ENCODE results near the gene DRD4.

DRD4 gene

DNA sequence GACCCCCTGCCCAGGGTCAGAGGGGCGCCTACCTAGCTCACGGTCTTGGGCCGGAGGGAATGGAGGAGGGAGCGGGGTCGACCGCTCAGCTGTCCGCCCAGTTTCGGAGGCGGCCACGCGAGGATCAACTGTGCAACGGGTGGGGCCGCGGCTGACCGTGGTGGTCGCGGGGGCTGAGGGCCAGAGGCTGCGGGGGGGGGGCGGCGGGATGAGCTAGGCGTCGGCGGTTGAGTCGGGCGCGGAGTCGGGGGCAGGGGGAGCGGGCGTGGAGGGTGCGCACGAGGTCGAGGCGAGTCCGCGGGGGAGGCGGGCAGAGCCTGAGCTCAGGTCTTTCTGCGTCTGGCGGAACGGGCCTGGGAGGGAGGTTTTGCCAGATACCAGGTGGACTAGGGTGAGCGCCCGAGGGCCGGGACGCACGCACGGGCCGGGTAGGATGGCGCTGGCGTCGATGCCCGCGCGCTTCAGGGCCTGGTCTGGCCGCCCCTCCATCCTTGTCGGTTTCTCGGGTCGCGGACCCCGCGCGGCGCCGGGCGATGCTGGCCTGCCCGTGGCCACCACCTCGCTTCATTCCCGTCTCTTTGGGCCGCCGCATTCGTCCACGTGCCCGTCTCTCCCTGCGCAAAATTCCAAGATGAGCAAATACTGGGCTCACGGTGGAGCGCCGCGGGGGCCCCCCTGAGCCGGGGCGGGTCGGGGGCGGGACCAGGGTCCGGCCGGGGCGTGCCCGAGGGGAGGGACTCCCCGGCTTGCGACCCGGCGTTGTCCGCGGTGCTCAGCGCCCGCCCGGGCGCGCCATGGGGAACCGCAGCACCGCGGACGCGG lies at the start of gene DRD4:
DRD4 (plus strand) TSS at position 759 of the 822 bp plus-strand sequence; CDS start at position 795, 36 bp downstream.
- DNase-seq (ENCODE audit: low read depth in 2 of 2): no peak

DNA sequence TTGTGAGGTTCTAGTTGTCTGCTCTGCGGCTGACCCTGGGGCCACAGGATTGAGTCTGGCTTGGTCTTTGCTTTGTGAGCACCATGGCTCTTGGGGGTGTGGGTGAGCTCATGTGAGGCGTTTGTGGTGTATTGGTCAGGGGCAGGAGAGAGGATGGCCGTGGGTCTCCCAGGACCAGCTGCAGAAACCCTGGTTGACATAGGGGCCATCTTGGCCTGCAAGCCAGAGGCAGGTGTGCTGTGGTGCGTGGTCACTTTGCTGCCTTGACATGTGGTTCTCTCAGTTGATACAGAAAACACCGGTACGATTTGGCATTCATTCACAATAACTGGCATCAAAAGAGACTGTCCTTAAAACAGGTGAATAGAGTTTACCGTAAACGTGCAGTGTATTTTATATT lies 49.5 kb upstream of the DRD4 start:
- no peak for DNase-seq (ENCODE audit: low read depth in 2 of 2)

- DNase-seq (ENCODE audit: low read depth in 2 of 2): peak; percentile 49 to 54
Observed at GRCh38 chr11:587978-588380, 49.1 kb upstream of the DRD4 start.

DNA sequence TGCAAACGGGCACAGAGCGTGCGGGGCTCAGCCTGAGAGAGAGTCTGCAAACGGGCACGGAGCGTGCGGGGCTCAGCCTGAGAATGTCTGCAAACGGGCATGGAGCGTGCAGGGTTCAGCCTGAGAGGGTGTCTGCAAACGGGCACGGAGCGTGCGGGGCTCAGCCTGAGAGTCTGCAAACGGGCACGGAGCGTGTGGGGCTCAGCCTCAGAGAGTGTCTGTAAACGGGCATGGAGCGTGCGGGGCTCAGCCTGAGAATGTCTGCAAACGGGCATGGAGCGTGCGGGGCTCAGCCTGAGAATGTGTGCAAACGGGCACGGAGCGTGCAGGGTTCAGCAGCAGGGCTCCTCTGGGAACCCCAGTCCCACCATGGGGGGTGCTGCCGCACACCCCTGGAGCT lies 47.3 kb upstream of the DRD4 start:
- DNase-seq (ENCODE audit: low read depth in 2 of 2): no peak

- DNase-seq (ENCODE audit: low read depth in 2 of 2): no peak
Observed at GRCh38 chr11:590997-591396, 46.1 kb upstream of the DRD4 start.

DNA sequence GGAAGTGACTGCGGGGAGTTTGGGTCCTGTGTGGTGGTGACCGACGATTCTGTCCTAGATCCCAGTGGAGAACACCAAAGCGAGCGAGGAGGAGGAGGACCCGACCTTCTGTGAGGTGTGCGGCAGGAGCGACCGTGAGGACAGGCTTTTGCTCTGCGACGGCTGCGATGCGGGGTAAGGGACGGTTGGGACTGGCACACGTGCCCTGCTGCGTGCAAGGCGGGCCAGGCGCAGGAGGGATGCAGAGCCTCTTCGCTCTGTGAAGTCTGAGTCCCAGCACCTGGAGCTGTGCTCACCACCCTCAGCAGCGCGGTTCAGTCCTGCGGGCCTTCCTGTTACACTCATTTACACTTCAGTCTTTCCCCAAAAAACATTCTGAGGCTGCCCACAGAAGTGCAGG lies 44.6 kb upstream of the DRD4 start:
- DNase-seq (ENCODE audit: low read depth in 2 of 2): no peak

GRCh38 chr11:592918-593317 lies 44.2 kb upstream of the DRD4 start:
- DNase-seq (ENCODE audit: low read depth in 2 of 2): no peak

DNA sequence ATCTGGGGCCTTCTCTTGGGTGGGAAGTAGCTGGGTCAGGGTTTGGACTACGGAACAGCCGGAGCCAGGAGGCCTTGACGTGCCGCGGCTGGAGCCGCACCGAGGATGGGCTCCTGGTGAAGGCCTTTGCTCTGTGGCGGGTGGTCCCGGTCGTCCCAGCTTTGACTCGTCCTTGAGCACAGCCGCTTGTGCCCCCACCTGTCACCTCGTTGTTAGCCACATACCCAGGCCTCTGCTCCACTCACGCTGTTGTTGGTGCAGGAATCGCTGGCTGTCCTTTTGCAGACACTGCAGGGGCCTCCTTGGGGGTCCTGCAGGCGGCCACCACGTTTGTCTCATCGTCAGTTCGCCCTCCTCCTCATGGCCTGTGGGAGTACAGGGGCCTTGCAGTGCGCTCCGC lies 43.7 kb upstream of the DRD4 start:
- no peak for DNase-seq (ENCODE audit: low read depth in 2 of 2)

- DNase-seq (ENCODE audit: low read depth in 2 of 2): no peak
Observed at GRCh38 chr11:595400-595799, 41.7 kb upstream of the DRD4 start.

GRCh38 chr11:596374-596773 lies 40.7 kb upstream of the DRD4 start:
- DNase-seq (ENCODE audit: low read depth in 2 of 2): no peak

DNA sequence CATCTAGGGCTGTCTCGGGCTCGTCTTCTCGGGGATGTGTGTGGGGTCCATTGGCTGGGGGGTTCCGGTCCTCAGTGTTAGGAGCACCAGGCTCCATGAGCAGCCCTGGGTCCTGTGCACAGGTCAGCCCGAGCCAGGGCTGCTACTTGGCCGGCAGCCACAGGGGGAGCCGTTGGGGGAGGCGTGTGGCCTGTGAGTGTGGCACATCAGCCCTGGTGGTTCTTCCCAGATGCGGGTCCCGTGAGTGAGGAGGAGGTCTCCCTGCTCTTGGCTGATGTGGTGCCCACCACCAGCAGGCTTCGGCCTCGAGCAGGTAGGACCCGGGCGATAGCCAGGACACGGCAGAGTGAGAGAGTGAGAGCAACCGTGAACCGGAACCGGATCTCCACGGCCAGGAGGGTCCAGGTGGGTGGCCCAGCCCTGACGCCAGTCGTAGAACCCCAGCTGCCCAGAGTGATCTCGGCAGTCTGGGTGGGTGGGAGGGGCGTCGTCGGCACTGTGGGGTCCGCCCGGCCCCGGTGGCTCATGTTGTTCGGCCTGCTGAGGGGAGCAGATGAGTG lies 39.8 kb upstream of the DRD4 start:
- DNase-seq (ENCODE audit: low read depth in 2 of 2): no peak

DNA sequence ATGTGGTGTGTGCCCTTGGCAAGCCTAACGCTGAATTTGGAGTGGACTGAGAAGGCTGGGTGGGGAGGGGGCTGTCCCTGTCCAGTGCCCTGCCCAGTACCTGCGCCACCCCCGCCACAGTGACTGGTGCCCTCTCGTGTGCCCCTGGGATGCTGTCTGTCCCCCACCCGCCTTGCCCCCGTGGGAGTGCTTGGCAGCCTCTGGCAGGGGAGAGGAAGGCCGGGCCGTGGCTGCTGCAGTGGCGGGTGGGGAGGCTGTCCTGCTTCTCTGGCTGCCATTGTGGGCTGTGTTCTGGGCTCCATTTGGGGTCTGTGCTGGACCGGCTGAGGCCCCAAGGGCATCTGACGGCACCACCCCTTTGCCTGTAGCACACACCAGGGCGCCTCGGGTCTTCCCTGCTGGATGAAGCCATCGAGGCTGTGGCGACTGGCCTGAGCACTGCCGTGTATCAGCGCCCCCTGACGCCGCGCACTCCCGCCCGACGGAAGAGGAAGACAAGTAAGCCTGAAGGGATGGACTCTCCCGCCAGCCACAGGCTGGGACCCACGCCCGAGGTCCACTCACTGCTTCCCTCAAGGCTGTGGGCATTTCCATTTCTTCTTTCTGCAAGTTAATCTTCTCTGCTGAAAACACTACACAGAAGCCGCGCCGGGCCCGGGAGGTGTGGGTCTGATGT lies 38.9 kb upstream of the DRD4 start:
- no peak for DNase-seq (ENCODE audit: low read depth in 2 of 2)

GRCh38 chr11:601573-602245 lies 35.4 kb upstream of the DRD4 start:
- DNase-seq (ENCODE audit: low read depth in 2 of 2): no peak

DNA sequence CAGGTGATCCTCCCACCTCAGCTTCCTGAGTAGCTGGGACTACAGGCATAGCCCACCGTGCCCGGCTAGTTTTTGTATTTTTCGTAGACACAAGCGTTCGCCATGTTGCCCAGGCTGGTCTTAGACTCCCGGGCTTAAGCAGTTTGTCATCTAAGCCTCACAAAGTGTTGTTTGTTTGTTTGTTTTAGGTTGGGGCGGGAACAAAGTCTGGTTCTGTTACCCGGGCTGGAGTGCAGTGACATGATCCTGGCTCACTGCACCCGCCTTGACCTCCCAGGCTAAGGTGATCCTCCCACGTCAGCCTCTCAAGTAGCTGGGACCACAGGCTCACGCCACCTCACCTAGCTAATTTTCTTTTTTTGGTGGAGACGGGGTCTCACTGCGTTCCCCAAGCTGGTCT lies 33.9 kb upstream of the DRD4 start:
- DNase-seq (ENCODE audit: low read depth in 2 of 2): no peak

GRCh38 chr11:605286-606129 lies 31.6 kb upstream of the DRD4 start:
- DNase-seq (ENCODE audit: low read depth in 2 of 2): no peak

- no peak for DNase-seq (ENCODE audit: low read depth in 2 of 2)
Observed at GRCh38 chr11:606245-606644, 30.8 kb upstream of the DRD4 start.

GRCh38 chr11:607020-607780 lies 29.9 kb upstream of the DRD4 start:
- DNase-seq (ENCODE audit: low read depth in 2 of 2): no peak

DNA sequence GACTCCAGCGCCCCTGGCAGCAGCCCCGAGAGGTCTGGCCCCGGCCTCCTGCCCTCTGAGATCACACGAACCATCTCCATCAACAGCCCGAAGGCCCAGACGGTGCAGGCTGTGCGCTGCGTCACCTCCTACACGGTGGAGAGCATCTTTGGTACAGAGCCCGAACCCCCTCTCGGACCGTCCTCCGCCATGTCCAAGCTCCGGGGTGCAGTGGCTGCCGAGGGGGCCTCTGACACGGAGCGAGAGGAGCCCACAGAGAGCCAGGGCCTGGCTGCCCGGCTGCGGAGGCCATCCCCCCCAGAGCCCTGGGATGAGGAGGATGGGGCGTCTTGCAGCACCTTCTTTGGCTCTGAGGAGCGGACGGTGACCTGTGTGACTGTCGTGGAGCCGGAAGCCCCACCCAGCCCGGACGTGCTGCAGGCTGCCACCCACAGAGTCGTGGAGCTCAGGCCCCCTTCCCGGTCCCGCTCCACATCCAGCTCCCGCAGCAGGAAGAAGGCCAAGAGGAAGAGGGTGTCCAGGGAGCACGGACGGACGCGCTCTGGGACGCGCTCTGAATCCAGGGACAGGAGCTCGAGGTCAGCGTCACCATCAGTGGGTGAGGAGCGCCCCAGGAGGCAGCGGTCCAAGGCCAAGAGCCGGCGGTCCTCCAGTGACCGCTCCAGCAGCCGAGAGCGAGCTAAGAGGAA lies 29.0 kb upstream of the DRD4 start:
- DNase-seq (ENCODE audit: low read depth in 2 of 2): no peak

GRCh38 chr11:608791-609251 lies 28.2 kb upstream of the DRD4 start:
- DNase-seq (ENCODE audit: low read depth in 2 of 2): no peak

DNA sequence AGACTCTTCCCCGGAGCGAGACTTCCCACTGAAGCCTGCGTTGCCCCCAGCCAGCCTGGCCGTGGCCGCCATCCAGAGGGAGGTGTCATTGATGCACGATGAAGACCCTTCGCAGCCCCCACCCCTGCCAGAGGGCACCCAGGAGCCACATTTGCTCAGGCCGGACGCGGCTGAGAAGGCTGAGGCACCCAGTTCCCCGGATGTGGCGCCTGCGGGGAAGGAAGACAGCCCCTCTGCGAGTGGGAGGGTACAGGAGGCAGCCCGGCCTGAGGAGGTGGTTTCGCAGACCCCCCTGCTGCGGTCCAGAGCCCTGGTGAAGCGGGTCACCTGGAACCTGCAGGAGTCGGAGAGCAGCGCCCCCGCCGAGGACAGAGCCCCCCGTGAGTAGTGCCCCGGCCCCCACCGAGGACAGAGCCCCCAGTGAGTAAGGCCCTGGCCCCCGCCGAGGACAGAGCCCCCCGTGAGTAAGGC lies 27.7 kb upstream of the DRD4 start:
- DNase-seq (ENCODE audit: low read depth in 2 of 2): no peak

Data from stimulated activated CD8-positive, alpha-beta memory T cell treated with anti-CD3 and anti-CD28 coated beads, Interleukin-15, amount 100 ng/mL, for 4 hours (primary cell).